ENCODE data around the gene RAB14. TPM values are rescaled to one million over a fixed set of nuclear protein-coding genes. Genes with fewer than 3 reads are reported as not detected.
A peak's percentile ranks its signal among the peaks of the same experiment; 100 is the strongest.

The RAB14 gene
- total RNA-seq, 2 donors from 2014 or later: 56.2 to 63.7 TPM

DNA sequence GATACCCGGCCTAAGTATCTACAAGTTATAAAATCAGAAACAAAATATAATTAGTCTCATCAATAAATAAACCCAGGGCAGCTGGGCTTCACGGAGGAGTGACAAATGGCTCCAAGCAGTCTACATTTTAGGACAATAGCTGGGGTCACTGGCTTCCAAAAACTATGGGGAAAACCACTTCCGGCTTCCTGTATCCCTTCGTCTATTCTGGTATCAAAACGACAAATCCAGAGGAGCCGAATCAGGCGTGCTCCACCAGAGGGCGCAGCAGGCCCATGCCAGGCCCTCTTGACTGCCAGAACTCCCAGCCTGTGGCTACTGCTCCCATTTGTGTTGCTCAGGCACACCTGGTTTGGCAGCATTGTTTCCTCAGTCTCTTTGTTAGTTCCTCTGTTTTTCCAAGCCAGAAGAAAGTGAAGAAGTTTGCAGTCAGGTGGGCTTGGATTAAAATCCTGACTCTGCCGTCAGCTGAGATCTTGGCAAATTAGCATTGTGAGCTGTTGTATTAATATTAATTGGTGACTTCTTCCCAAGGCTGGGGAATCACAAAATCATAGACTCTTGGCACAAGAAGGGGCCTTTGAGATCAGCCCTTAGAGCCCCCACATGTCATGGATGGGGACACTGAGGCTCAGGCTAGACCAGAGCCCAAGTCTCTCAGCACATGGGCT lies 11.6 kb upstream of the RAB14 start:
- no peak overlapping the region for H3K4me3 Mint-ChIP-seq
- ATAC-seq (replicated peaks in 1 of 2) (peak; percentile 76 to 81), DNase-seq (peak; percentile 76 to 79)
- H3K27me3 Mint-ChIP-seq (ENCODE audit: low read depth): no peaks in the 10 kb centered on the region
- H3K27ac Mint-ChIP-seq: no peak overlapping the region
- no peaks in the 10 kb centered on the region for H3K36me3 Mint-ChIP-seq (ENCODE audit: insufficient read depth in 2 of 2)
- no peaks in the 10 kb centered on the region for H3K9me3 Mint-ChIP-seq
- peaks cover 16% of the 10 kb centered on the region for H3K4me1 Mint-ChIP-seq (ENCODE audit: low read depth)

DNA sequence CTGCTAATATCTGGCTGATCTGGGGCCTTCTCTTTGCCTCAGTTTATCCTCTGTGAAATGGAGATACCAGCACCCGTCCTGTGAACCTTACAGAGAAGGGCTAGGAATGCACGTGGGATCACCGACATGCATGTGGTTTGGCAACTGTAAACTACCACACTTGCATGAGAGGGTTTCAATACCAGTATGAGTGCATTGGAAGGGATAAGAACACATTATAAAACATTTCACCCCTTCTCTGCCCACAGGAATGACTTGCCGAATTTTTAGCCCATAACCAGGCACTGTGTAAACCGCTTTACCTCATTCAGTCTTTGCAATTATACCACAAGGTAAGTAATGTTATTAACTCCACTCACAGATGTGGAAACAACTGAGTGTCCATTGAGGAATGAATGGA lies 8.9 kb upstream of the RAB14 start:
- peaks cover 28% of the 10 kb centered on the region for H3K4me1 Mint-ChIP-seq (ENCODE audit: low read depth)
- H3K9me3 Mint-ChIP-seq: no peaks in the 10 kb centered on the region
- DNase-seq (no peak), ATAC-seq (replicated peaks in 1 of 2) (peak in 1 of 2 donors; percentile 21)
- H3K27ac Mint-ChIP-seq: no peak overlapping the region
- no peaks in the 10 kb centered on the region for H3K27me3 Mint-ChIP-seq (ENCODE audit: low read depth)
- no peaks in the 10 kb centered on the region for H3K36me3 Mint-ChIP-seq (ENCODE audit: insufficient read depth in 2 of 2)
- no peak overlapping the region for H3K4me3 Mint-ChIP-seq

- ATAC-seq (replicated peaks in 1 of 2) (peak; percentile 74), DNase-seq (no peak)
- Mint-ChIP-seq H3K4me3 (peak overlapping the region; percentile 15 to 25), H3K27me3 (ENCODE audit: low read depth) (no peaks in the 10 kb centered on the region), H3K9me3 (no peaks in the 10 kb centered on the region), H3K36me3 (ENCODE audit: insufficient read depth in 2 of 2) (no peaks in the 10 kb centered on the region), H3K27ac (peak overlapping the region; percentile 4), H3K4me1 (ENCODE audit: low read depth) (peaks cover 27% of the 10 kb centered on the region)
Measured at GRCh38 chr9:121207371-121207940, 5.8 kb upstream of the RAB14 start.

DNA sequence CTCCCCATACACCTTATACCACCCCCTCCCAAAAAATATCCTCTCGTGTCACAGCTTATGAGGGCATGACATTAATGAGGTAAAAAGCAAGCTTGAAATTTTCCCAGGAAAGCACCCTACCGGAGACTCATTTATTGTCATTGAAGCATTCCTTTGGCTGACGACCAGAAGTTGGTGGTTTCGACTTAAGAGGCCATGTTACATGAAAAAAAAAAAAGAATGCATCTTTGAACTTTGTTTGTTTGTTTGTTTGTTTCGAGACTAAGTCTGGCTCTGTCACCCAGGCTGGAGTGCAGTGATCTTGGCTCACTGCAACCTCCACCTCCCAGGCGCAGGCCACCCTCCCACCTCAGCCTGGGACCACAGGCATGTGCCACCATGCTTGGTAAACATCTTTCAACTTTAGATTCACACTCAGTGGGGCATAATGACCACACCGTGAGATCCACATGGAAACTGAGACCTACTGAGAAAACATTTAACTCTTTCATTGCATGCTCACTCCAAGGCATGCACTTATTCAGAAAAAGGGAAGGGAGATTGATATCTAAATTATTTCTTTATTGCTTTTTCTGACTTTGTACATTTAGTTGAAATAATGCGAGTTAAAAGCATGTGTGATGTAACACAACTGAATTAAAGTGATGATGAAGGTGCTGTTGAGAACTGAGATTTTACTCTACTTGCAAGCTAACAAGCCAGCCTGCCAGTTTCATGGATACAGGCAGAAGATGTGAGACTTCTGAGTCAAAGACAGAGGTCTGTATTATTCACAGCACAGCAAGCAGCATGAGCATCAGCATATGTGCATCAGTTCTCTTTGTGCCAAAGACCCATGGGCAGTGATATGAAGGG lies 5.1 kb upstream of the RAB14 start:
- no peaks in the 10 kb centered on the region for H3K9me3 Mint-ChIP-seq
- ATAC-seq (replicated peaks in 1 of 2): peak; percentile 77 to 85
- no peaks in the 10 kb centered on the region for H3K36me3 Mint-ChIP-seq (ENCODE audit: insufficient read depth in 2 of 2)
- peak overlapping the region; percentile 4 for H3K27ac Mint-ChIP-seq
- H3K4me1 Mint-ChIP-seq (ENCODE audit: low read depth): peaks cover 33% of the 10 kb centered on the region
- DNase-seq: peak; percentile 22 to 28
- peak overlapping the region; percentile 15 to 25 for H3K4me3 Mint-ChIP-seq
- H3K27me3 Mint-ChIP-seq (ENCODE audit: low read depth): no peaks in the 10 kb centered on the region

- DNase-seq (no peak), ATAC-seq (replicated peaks in 1 of 2) (no peak)
- Mint-ChIP-seq H3K27ac (peak overlapping the region; percentile 51), H3K4me1 (ENCODE audit: low read depth) (peaks cover 39% of the 10 kb centered on the region), H3K36me3 (ENCODE audit: insufficient read depth in 2 of 2) (peaks cover 0 to 2% of the 10 kb centered on the region in 2 donors), H3K4me3 (no peak overlapping the region), H3K9me3 (no peaks in the 10 kb centered on the region), H3K27me3 (ENCODE audit: low read depth) (no peaks in the 10 kb centered on the region)
Measured at GRCh38 chr9:121204611-121205010, 2.9 kb upstream of the RAB14 start.

DNA sequence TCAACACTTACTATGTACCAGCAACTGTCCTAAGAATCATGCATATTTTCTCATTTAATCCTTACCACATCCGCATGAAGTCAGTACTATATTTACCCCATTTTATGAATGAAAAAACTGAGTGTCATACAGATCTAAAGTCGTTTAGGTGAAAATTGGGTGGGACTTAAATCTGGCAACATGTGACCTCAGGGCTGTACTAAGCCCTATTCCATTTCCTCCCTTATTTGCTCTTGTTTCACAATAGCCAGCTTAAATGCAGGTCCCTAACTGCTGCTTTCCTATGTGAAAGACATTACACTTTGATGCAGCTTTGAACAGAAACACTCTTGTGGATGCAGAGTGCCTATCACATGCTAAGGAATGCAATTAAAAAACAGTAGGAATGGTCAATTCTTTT lies 2.5 kb upstream of the RAB14 start:
- DNase-seq (no peak), ATAC-seq (replicated peaks in 1 of 2) (no peak)
- Mint-ChIP-seq H3K27me3 (ENCODE audit: low read depth) (no peaks in the 10 kb centered on the region), H3K4me1 (ENCODE audit: low read depth) (peaks cover 44% of the 10 kb centered on the region), H3K36me3 (ENCODE audit: insufficient read depth in 2 of 2) (peaks cover 0 to 2% of the 10 kb centered on the region in 2 donors), H3K9me3 (no peaks in the 10 kb centered on the region), H3K27ac (no peak overlapping the region), H3K4me3 (no peak overlapping the region)

DNA sequence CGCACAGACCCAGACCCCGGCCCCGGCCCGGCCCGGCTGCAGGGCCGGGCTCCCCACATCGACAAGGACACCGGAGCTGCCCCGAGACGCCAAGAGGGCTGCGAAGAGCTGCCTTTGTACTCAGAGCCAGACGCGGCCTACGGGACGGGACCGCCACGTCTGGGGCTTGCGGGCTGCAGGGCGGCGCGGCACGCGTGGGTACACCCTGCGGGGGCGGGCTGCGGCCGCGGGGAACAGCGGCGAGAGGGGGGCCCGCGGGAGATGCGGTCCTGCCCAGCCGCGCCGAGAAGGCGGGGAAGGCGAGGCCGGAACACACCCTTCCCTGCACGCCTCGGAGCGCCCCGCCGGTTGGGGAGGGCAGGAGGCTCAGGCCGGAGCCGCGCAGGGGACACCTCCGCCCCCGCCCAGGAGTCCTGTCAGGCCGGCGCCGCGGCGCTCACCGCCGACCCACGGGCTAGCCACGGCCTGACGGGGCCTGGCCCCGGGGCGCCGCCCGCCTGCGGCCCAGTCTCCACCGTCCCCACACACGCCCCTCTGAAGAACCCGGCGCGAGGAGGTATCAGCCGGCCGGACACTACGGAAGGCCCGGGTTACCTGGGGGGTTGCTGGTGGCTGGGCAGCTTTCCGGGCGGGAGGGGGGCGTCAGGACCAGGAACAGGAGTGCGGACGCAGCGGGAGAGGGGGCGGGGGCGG lies 478 bp downstream of the RAB14 start:
- peaks cover 52% of the 10 kb centered on the region for H3K4me1 Mint-ChIP-seq (ENCODE audit: low read depth)
- ATAC-seq (replicated peaks in 1 of 2): peak; percentile 39 to 46
- H3K36me3 Mint-ChIP-seq (ENCODE audit: insufficient read depth in 2 of 2): peaks cover 0 to 2% of the 10 kb centered on the region in 2 donors
- DNase-seq: peak; percentile 63 to 66
- no peaks in the 10 kb centered on the region for H3K27me3 Mint-ChIP-seq (ENCODE audit: low read depth)
- H3K4me3 Mint-ChIP-seq: peak overlapping the region; percentile 95 to 96
- peak overlapping the region; percentile 84 for H3K27ac Mint-ChIP-seq
- no peaks in the 10 kb centered on the region for H3K9me3 Mint-ChIP-seq

DNA sequence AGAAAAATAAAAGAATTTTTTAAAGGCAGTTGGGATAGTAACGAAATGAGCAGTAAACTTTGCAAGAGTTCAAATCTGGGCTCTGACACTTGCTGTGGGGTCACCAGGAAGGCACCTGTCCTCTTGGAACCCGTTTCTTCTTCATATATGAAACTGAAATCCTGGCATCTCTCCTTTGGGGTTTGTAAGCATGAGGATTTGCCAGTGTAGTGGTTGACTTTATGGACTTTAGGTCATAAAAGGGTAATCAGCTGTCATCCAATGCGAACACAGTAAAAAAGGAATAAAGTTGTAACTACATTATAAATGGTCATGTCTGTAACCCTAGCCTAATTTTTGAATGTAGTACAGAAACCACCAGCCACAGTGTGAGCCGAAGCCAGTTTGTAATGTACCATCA lies 1.3 kb downstream of the RAB14 start:
- no peaks in the 10 kb centered on the region for H3K27me3 Mint-ChIP-seq (ENCODE audit: low read depth)
- H3K9me3 Mint-ChIP-seq: no peaks in the 10 kb centered on the region
- H3K36me3 Mint-ChIP-seq (ENCODE audit: insufficient read depth in 2 of 2): peaks cover 0 to 2% of the 10 kb centered on the region in 2 donors
- no peak for ATAC-seq (replicated peaks in 1 of 2)
- peak overlapping the region; percentile 95 to 96 for H3K4me3 Mint-ChIP-seq
- peaks cover 61% of the 10 kb centered on the region for H3K4me1 Mint-ChIP-seq (ENCODE audit: low read depth)
- DNase-seq: no peak
- H3K27ac Mint-ChIP-seq: peak overlapping the region; percentile 36

DNA sequence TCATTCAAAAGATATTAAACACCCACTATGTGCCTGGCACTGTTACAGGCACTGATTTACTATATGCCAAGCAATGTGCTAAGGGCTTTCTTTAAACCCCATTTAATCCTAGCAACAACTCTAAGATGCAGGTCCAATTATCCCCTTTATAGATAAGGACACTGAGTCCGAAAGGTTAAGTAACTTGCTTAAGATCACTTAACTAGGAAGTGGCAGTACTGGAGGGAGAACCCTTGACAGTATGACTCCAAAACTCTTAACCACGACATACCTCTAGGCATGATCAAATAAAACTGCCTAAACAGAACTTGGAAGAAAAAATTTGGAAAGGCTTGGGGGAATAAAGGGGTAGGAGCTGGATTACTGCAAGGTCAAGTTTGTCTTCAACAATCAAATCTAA lies 1.7 kb downstream of the RAB14 start:
- DNase-seq: no peak
- no peak for ATAC-seq (replicated peaks in 1 of 2)
- no peaks in the 10 kb centered on the region for H3K9me3 Mint-ChIP-seq
- peak overlapping the region; percentile 36 for H3K27ac Mint-ChIP-seq
- peaks cover 65% of the 10 kb centered on the region for H3K4me1 Mint-ChIP-seq (ENCODE audit: low read depth)
- peaks cover 0 to 2% of the 10 kb centered on the region in 2 donors for H3K36me3 Mint-ChIP-seq (ENCODE audit: insufficient read depth in 2 of 2)
- H3K27me3 Mint-ChIP-seq (ENCODE audit: low read depth): no peaks in the 10 kb centered on the region
- H3K4me3 Mint-ChIP-seq: peak overlapping the region; percentile 95 to 96

DNA sequence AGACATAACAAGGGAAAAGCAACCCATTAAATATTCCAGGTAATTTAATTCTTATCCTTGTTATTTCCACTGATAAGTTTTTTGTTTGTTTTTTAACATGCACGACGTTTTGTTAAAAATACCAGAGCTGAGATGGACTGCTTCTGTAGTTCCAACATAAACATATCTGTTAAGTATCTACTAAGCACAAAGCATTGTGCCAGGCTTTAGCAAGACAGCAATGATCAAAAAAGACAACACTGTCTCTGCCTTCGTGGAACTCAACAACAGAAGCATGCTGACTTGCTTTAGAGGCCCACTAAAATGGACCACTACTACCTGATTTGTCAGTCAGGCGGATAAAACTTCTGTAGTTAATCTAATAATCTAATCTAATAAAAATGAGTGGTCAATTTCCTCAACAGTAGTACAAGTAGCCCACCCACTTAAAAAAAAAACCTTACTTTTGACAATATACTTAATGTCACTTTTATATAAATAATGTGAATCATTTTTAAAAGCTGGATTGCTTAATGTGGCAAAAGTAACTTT lies 3.1 kb downstream of the RAB14 start:
- Mint-ChIP-seq H3K4me3 (peak overlapping the region; percentile 95 to 96), H3K9me3 (no peaks in the 10 kb centered on the region), H3K36me3 (ENCODE audit: insufficient read depth in 2 of 2) (peaks cover 0 to 2% of the 10 kb centered on the region in 2 donors), H3K27me3 (ENCODE audit: low read depth) (no peaks in the 10 kb centered on the region), H3K27ac (peak overlapping the region; percentile 72), H3K4me1 (ENCODE audit: low read depth) (peaks cover 72% of the 10 kb centered on the region)
- DNase-seq (no peak), ATAC-seq (replicated peaks in 1 of 2) (no peak)

- H3K36me3 Mint-ChIP-seq (ENCODE audit: insufficient read depth in 2 of 2): peaks cover 0 to 2% of the 10 kb centered on the region in 2 donors
- H3K4me3 Mint-ChIP-seq: peak overlapping the region; percentile 48 to 77
- ATAC-seq (replicated peaks in 1 of 2): no peak
- no peak for DNase-seq
- H3K27me3 Mint-ChIP-seq (ENCODE audit: low read depth): no peaks in the 10 kb centered on the region
- H3K9me3 Mint-ChIP-seq: no peaks in the 10 kb centered on the region
- H3K27ac Mint-ChIP-seq: no peak overlapping the region
- peaks cover 81% of the 10 kb centered on the region for H3K4me1 Mint-ChIP-seq (ENCODE audit: low read depth)
Measured at GRCh38 chr9:121197132-121197531, 4.5 kb downstream of the RAB14 start.

GRCh38 chr9:121196389-121196788 lies 5.3 kb downstream of the RAB14 start:
- no peak for ATAC-seq (replicated peaks in 1 of 2)
- peaks cover 0 to 2% of the 10 kb centered on the region in 2 donors for H3K36me3 Mint-ChIP-seq (ENCODE audit: insufficient read depth in 2 of 2)
- H3K4me3 Mint-ChIP-seq: peak overlapping the region; percentile 43 to 85
- H3K27ac Mint-ChIP-seq: peak overlapping the region; percentile 95
- H3K4me1 Mint-ChIP-seq (ENCODE audit: low read depth): peaks cover 86% of the 10 kb centered on the region
- no peaks in the 10 kb centered on the region for H3K9me3 Mint-ChIP-seq
- no peaks in the 10 kb centered on the region for H3K27me3 Mint-ChIP-seq (ENCODE audit: low read depth)
- no peak for DNase-seq
